ENCODE results near the gene CMTM8. TPM values are rescaled to one million over a fixed set of nuclear protein-coding genes. Genes with fewer than 3 reads are reported as not detected.

Gene CMTM8
- total RNA-seq, 1 experiment from 2014 or later: 9.0 TPM

- no peak for TF ChIP-seq E2F4 (CRISPR knock-in tag; IDR thresholded peaks at IDR 0.05; ENCODE audit: borderline replicate concordance, low read depth)
These were observed 2.1 kb upstream of the CMTM8 start (continued) for GRCh38 chr3:32236377-32236776.

- Mint-ChIP-seq H3K4me1 (peaks cover 22% of the 10 kb centered on the region), H3K9me3 (peaks cover 16% of the 10 kb centered on the region), H3K27ac (no peak overlapping the region), H3K4me3 (peak overlapping the region; percentile 77), H3K36me3 (peaks cover 21% of the 10 kb centered on the region), H3K27me3 (ENCODE audit: low read depth) (peaks cover 50% of the 10 kb centered on the region)
- CTCF ChIA-PET: interaction anchor here (0.6 to 3.1 kb wide), 8 partner anchors 10 to 154 kb away, joined by 3 to 11 read pairs (median 4); partner anchors contain the start of gene CMTM7
- POLR2A ChIA-PET: no interaction called here
- ATAC-seq (peak; percentile 31), DNase-seq (ENCODE audit: low spot score) (peak; percentile 37)
- TF ChIP-seq ZBTB21 (CRISPR knock-in tag; IDR thresholded peaks at IDR 0.05; ENCODE audit: borderline replicate concordance): no peak
- TF ChIP-seq NR2C2 (CRISPR knock-in tag; IDR thresholded peaks at IDR 0.05): no peak
- no peak for TF ChIP-seq NR1H2 (CRISPR knock-in tag; IDR thresholded peaks at IDR 0.05)
- no peak for TF ChIP-seq ATF2 (CRISPR knock-in tag; IDR thresholded peaks at IDR 0.05; ENCODE audit: borderline replicate concordance, low read depth)
- no peak for TF ChIP-seq EMX1 (CRISPR knock-in tag; IDR thresholded peaks at IDR 0.05)
- TF ChIP-seq ZNF138 (CRISPR knock-in tag; conservative IDR thresholded peaks at IDR 0.05): no peak
- TF ChIP-seq CTCF (IDR thresholded peaks at IDR 0.05): no peak
- no peak for TF ChIP-seq ZNF219 (CRISPR knock-in tag; IDR thresholded peaks at IDR 0.05; ENCODE audit: borderline replicate concordance)
- no peak for TF ChIP-seq OVOL2 (CRISPR knock-in tag; IDR thresholded peaks at IDR 0.05; ENCODE audit: borderline replicate concordance)
- no peak for TF ChIP-seq RELA (CRISPR knock-in tag; IDR thresholded peaks at IDR 0.05; ENCODE audit: borderline replicate concordance)
- TF ChIP-seq PRRX2 (CRISPR knock-in tag; IDR thresholded peaks at IDR 0.05): no peak
- TF ChIP-seq ZNF532 (CRISPR knock-in tag; IDR thresholded peaks at IDR 0.05; ENCODE audit: borderline replicate concordance): no peak
- TF ChIP-seq JUN (CRISPR knock-in tag; IDR thresholded peaks at IDR 0.05): no peak
- no peak for TF ChIP-seq ZNF671 (CRISPR knock-in tag; IDR thresholded peaks at IDR 0.05)
- no peak for TF ChIP-seq SMAD4 (CRISPR knock-in tag; IDR thresholded peaks at IDR 0.05)
- no peak for TF ChIP-seq STAT6 (CRISPR knock-in tag; conservative IDR thresholded peaks at IDR 0.05; ENCODE audit: low read depth)
- TF ChIP-seq AFF4 (CRISPR knock-in tag; IDR thresholded peaks at IDR 0.05; ENCODE audit: borderline replicate concordance): no peak
- no peak for TF ChIP-seq IRF1 (CRISPR knock-in tag; IDR thresholded peaks at IDR 0.05)
These were observed 619 bp upstream of the CMTM8 start for GRCh38 chr3:32237670-32238452.
